ENCODE results near the gene PRKAG2. TPM values are rescaled to one million over a fixed set of nuclear protein-coding genes. Genes with fewer than 3 reads are reported as not detected.

Gene PRKAG2
- total RNA-seq, 1 experiment from 2014 or later = 59.7 TPM

DNA sequence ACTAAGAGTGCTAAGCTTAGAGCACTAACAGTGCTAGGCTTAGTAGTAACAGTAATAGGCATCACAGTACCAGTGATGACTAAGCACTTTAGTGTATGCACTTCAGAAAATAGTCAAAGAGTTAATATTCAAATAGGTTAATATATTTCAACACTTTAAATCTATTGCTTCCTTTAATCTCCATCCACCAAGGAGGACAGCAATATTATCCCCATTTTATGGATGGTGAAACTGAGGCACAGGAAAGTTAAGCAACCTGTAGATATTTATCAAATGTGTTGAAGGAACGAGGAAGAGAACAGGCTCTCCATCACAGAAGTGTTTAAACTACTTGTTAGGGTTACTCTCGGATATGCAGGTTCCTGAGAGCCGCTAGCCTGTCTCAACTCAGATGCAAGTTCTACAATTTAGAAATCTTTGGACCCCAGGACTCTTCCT lies 165.5 kb downstream of the PRKAG2 start:
- DNase-seq (ENCODE audit: low spot score) = no peak

DNA sequence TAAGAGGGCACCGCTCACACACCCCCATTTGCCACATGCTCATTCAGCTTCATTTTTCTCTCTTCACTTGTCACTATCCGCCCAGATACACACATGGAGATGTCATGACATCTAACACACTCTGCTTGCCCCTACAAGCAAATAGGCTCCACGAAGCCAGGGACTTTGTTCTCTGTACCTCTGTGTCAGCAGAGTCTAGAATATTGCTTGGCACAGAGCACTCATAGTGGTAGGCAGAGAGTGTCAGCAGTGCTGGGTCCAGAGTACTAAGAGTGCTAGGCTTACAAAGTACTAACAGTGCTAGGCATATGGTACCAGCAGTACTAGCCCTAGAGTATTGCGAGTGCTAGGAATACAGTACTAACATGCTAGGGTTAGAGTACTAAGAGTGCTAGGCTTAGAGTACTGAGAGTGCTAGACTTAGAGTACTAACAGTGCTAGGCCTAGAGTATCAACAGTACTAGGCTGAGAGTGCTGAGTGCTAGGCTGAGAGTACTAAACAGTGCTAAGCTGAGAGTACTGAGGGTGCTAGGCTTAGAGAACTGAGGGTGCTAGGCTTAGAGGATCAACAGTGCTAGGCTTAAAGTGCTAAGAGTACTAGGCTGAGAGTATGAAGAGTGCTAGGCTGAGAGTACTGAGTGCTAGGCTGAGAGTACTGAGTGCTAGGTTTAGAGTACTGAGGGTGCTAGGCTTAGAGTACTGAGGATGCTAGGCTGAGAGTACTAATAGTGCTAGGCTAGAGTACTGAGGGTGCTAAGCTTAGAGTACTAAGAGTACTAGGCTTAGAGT lies 166.1 kb downstream of the PRKAG2 start:
- no peak for DNase-seq (ENCODE audit: low spot score)

DNA sequence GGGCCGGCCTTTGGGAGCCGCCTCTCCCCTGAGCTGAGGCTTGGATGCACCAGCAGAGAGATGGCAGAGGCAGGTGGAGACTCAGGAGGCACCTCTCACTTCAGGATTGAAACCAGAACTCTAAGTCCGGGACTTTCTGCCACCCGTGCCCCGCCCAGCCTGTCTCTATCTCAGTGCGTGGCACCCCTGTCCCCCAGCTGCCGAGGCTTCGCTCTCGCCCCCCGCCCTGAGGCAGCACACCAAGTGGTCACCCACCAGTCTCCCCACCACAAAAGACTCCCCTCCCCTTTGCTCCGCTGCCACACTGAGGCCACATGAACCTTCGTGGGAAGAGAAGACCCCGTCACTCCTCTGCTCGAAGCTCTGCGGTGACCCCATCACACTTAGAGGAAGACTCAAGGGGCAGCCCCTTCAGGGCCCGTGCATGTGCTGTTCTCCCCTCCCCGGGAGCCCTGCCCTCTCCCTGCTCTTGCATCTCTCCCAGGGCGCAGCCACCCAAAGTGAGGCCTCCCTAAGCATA lies 166.7 kb downstream of the PRKAG2 start:
- DNase-seq (ENCODE audit: low spot score) = no peak

DNA sequence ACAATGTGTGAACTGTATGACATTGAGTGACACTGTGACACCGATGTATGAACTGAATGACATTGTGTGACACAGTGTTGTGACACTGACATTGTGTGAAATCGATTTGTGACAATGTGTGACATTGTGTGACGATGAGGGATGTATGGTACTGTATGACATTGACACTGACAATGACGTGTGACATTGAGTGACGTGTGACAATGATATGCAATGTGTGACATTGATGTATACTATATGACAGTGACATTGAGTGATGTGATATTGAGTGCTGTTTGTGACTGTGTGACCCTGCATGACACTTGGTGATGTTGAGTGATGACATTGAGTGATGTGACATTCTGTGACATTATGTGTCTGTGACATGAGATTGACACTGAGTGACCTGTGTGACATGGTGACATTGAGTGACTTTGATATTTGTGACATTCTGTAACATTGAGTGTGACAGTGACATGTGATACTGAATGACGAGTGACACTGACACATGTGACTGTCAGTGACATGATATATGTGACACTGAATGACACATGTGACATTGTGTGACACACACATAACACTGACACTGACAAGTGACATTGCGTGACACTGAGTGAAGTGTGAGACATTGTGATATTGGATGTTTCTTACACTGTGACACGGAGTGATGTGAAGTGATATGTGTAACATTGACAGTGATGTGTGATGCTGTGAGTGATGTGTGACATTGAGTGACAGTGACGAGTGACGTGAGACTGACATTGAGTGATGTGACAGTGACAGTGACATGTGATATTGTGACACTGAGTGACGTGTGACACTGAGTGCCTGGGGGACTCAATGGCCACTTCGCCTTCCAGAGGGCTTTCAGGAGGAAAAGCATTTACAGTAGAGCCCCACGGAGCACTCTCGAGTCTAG lies 167.5 kb downstream of the PRKAG2 start:
- no peak for DNase-seq (ENCODE audit: low spot score)

DNA sequence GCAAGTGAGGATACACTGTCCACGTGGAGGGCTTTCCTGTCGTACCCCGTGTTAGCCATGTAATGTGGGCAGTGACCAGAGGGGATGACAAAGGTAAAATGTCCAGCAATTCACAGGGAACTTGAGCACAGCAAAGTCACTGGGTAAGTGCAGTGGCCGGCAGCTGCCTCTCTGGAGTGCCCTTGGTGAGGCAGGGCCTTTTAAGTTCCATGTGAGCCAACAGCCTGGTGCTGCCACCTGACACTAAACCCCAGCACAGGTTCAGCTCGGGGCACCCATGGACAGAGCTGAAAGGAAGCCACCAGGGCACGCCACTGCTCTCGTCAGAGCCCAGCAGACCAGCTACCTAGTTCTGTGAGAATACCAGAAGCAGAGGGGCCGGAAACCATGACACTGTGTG lies 168.3 kb downstream of the PRKAG2 start:
- DNase-seq (ENCODE audit: low spot score) = no peak

DNA sequence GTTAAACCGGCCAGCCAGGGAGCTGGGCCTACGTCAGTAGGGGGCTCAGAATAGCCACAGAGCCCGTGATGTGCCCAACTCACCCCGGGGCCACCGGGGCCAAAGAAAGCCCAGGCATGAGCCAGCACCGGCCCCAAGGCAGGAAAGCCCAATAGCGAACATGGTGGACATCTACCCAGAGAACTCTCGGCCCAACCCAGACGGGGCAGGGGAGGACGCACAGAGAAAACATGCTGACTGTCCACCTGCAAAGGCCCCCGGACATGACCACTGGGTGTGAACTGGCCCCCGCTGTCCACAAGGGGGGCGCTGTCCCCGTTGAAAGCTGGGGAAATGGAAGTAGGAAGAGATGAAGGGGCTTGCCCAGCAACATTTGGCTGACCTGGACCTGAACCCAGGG lies 169.2 kb downstream of the PRKAG2 start:
- no peak for DNase-seq (ENCODE audit: low spot score)

DNA sequence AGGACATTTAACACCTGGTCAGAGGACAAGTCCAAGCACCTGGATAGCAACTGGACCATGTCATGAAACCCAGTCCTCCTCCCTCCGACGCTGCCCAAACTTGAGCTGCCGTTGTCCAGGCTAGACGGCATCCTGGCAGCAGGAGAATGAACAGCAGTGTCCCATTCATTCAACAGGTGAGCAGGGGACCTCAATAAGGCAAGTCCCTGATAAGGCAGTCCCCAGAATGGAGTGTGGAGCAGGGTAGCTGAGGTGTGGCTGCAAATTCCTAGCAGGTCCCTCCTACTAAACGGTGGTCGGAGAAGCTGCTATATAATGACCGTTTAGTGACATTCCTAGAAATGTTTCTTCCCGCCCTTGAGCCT lies 169.8 kb downstream of the PRKAG2 start:
- DNase-seq (ENCODE audit: low spot score) = no peak

DNA sequence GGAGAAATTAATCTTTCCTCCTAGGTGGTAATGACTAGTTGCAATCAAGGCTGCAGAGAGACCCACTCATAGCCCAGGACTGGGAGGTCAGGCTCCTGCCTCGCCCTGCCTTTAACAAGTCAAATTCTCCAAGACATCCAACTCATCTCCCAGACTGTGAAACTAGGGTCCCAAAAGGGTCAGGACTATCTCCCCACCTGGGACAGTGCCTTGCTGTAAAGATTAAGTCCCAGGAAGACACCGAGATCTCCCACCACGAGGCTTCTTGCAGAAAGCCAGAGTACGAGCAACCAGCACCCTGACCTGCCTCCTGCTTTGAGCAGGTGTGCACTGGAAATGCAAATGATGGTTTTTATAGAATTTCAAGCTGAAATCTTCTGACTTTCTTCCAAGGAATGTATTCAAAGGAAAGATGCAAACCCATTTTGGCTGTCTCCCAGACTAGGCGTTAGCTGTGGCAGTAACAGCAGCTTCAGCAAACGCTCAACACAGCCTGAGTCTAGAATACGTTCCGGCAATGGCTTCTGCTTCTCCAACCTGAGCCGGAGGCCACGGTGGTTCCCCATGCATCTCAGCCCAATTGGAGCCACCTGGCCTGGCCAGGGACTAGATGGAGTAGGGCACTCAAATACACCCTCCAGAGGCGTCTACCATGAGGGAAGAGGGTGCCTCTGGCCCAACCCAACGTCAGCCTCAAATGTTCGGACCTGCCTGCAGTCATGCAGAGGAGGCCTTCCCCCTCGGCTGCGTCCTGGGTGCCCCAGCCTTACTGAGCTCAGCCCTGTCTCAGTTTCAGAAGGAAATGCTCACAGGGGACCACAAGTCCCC lies 170.4 kb downstream of the PRKAG2 start:
- no peak for DNase-seq (ENCODE audit: low spot score)

DNA sequence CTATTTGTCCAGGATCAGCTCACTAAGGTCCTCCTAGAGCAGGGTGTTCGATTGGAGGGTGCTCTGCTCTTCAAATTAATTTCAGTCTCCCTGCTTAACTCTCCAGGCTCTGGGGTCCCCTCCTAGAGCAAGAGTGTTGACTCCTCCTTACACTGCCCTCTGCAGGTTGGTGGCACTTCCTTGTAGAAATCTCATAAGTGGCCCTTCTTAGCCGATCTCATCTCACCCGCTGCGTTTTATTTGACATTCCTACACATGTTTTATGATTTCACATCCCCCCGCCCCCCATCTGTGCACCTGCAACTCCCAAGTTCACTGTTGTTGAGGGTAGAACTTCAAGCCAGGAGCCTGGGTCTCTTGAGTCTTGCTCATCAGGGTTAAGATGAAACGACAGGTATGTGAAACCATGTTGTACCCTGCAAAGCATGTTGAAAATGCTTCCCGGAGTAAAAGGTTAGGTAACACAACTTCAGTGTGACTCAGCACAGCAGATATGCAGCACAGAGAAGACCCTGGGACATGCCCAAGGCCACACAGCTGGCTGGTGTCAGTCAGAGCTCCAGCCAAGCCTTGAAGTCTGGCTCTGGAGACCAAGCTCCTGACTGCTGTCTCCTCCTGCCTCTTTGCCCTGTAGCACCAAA lies 171.2 kb downstream of the PRKAG2 start:
- peak; percentile 63 for DNase-seq (ENCODE audit: low spot score)

DNA sequence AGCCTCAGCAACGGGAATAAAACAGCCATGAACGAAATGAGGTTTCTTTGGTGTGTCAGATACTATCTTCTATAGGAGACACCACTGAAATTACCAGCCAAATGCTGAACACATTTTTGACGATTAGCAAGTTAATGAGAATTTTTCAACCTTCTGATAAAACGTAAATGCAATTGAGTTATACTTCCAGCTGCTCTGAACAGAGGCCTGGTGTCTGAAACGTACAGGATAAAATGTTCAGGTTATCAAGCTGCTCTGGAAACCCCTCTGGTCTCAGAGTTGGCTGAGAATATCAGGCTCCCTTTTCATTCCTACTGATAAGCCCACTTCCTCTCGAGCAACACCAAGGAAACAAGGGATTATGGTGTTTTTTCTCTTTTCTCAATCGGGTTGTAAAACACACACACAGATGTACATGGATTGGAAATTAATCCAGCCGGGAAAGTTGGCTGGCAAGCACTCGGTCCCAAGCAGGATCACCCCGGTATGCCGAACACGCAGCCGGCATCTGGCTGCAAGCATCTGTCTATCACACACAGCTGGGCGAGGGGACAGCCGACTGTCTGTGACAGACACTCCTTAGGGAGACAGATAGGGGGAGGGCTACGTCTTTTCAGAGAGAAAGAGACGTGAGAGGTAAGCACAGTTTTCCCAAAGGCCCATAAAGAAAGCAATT lies 171.8 kb downstream of the PRKAG2 start:
- DNase-seq (ENCODE audit: low spot score) = no peak

DNA sequence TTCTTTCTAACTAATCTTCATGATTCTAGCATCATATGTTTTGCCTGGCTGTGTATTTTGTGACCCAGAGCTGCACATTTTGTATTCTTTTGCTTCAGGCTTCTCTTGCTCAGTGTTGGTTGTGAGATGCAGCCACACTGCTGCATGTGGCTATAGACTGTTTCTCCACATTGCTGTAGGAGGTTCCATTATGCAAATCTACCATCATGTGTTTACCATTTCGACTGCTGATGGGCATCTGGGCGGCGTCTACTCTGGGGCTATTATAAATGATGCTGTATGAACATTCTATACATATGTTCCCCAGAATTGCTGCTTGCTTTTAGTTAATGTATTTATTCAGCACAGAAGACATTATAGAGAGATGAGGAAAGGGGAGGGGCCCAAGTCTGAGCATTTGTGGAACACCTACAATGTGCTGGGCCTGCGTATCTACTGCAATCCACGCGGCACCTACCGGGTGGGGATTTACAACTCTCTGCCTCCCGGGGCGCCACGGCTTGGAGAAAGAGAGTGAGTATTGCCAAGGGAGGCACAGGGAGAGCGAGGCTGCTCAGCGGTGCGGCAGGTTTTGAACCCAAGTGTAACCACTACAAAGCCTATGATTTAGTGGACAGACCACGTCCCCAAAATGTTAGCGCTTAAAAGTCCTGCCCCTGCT lies 172.5 kb downstream of the PRKAG2 start:
- no peak for DNase-seq (ENCODE audit: low spot score)

DNA sequence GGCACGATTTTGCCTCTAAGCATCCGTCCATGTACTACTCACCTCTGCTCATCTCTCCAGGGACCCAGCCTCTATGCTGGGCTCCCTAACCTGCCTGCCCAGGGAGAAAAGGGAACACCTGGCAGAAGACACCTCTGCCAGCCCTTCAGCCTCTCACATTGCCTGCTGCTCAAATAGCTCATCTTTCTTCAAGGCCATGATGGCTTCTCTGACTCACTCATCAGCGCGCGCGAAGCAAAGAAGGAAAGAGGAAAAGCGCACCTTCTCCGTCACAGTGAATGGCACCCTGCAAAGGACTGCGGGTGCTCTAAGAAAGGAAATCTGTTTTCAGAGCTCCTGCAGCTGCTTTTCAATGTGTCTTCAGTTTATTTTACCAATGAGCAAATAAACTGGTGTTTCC lies 174.0 kb downstream of the PRKAG2 start:
- DNase-seq (ENCODE audit: low spot score) = no peak

DNA sequence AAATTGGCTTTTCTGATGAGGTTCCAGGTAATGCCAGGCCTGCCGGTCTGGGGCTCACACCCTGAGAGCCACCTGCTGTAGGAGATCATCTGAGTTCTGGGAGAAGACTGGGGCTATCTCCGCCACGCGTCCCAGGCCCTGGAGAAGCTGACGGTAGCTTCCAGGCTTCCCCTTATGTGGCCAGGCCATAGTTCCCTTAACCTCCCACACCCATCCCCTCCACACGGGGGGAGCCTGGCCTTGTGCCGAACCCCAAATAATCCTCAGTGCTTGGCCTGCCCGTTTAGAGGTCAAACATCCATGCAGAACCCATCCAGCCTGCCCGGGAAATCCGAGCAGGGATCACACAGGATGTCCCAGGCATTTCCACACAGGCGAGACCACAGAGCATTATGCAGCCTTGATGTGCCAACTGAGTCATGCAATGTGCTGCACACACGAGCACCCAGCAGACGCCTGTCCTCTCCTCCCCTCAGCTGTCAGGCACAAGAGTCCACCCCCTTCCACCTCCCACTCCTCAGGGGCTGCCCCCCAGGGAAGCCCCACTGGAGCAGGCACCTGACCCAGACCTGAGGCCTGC lies 176.2 kb downstream of the PRKAG2 start:
- DNase-seq (ENCODE audit: low spot score) = peak; percentile 56

DNA sequence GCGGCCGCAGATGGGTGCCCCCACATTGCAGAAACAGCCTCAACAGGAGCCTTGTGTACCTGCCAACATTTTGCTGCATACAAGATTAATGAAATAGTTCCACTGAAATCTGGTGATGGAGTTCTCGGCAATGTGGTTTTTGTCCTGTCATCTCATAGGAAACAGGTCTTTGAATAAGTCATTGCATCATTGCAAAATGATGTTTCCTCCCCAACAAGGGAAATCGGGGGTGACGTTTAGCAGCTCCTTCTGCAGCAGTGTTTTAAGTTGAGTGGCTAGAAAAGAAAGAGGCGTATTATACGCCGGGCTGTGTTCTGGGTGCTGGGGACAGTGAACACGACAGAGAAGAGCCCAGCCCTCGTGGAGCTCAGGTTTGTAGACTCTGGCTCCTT lies 177.0 kb downstream of the PRKAG2 start:
- peak; percentile 80 for DNase-seq (ENCODE audit: low spot score)

DNA sequence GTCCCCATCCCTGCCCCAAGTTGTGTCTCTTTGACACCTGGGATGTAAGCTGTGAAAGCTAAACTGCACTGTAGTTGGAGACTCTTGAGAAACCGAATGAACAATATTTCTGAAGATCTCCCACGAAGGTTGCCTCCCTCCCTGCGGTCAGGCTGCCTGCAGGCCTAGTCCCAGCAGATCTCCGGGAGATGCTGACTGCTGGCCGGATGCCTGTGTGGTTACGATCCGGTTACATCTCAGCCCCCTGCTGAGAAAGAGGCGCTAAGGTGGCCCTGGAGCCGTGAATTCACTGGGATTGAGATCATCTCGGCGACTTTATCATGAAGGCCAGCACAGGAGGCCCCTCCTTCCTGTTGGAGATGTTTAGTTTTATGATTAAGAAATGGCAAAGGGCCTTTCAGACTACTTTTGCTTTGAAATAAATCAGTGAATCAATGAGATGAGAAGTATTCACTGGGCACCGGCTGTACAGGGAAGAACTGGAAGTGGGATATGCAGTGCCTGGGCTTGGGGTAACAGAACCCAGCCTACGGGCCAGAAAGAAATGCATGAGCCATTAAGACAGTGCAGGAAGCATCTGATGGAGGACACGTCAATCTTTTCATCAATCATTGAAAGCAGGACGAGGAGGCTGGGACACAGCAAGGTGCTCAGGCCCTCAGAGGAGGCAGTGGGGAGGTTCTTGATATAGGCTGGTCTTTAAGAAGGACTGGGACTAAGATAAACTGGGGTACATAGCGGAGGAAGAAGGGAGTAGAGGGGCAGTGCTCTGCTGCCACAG lies 177.6 kb downstream of the PRKAG2 start:
- peak; percentile 98 for DNase-seq (ENCODE audit: low spot score)

DNA sequence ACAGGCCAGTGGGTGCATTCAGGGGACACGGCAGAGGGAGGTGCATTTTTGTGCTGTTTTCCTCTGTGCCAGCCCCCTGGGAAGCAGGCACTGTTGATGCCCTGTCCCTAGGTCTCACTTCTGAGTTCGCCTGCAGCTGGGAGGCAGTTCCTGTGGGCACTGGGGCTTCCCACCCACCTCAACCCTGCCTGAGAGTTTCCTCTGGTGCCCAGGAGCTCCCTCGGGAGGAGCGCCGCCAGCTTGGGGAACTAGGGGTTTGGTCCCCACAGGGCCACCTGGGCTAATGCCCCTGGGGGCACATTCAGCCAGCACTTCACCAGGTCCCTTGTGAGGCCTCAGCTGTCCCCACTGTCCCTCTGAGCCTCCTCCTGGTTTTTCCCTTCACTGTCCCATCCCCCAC lies 179.0 kb downstream of the PRKAG2 start:
- DNase-seq (ENCODE audit: low spot score) = no peak

DNA sequence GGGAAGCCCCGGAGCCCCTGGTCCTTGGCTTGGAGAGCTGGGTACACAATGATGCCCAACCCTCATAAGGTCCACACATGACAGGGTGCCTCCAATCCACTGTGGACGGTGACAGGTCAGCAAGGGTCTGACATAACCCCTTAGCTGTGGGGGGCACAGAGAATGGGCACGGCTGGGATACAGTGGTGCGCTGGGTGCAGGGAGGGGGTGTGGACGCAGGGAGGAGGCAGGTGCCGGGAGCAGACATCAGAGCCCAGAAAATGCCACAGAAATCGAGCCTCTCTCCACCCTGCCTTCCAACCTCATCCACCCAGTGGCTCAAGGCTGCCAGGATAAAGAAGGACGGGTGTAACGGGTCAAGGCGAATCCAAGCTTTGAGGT lies 179.4 kb downstream of the PRKAG2 start:
- no peak for DNase-seq (ENCODE audit: low spot score)

DNA sequence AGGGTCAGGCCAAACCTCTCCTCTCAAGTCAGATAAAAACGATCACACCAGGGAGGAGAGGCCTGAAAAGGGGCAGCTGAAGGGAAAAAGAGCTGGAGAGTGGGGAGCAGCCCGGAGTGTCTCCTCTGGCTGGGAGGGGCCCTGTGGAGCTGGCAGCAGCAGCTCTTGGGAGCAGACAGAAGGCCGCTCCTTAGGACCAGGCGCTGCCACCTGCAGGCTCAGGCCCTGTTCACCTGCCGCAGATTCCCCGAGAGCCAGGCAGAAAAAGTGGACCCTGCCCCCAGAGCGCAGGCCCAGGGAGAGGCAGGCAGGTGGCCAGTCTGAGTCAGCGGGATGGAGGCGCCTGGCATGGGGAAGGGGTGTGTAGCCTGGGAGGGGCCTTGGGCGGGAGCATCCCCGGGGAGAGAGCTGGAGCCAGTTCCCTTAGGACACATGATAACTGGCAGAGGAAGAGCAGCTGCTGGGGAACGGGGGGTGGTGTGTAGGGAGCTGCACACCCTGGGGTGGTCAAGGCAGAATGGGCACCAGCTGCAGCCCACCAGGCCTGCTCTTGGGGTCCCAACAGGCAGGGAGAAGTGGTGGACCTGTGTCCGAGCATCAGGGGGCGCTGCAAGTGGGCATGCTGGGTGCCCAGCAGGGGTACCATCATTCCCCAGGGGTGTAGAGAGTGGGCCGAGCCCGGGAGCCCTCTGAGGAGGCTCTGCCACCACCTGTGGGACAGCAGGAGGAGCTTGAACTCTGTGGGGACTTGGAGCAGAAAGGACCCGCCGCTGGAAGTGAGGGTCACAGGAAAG lies 180.0 kb downstream of the PRKAG2 start:
- DNase-seq (ENCODE audit: low spot score) = peak; percentile 91

Measured in A172 (cell line).